MG63 (cell line): ENCODE data around the gene PROB1. TPM values are rescaled to one million over a fixed set of nuclear protein-coding genes. Genes with fewer than 3 reads are reported as not detected.
"Not testable (repeated sequence)": the region's sequence is repeated elsewhere in the genome, so short reads cannot be mapped to it uniquely, and the experiment has no call there.

Experiments
- DNase-seq: peaks from one replicate; pipeline ENCODE4 v3.0.0-alpha.2; 2020
- H3K27me3 ChIP-seq: fragments of 250-450 bp; sonication (Bioruptor Pico); 2 replicates; pipeline ENCODE4 v1.5.1; 2020; ENCODE audit warnings: mild to moderate bottlenecking, moderate library complexity
- H3K36me3 ChIP-seq: fragments of 250-450 bp; sonication (Bioruptor Pico); 2 replicates; pipeline ENCODE4 v1.5.1; 2020; ENCODE audit warnings: mild to moderate bottlenecking, moderate library complexity
- H3K4me3 ChIP-seq: fragments of 250-450 bp; sonication (Bioruptor Pico); 2 replicates; pipeline ENCODE4 v1.5.1; 2020; ENCODE audit warnings: mild to moderate bottlenecking, moderate library complexity
- H3K9me3 ChIP-seq: fragments of 250-450 bp; sonication (Bioruptor Pico); 2 replicates; pipeline ENCODE4 v1.5.1; 2020; ENCODE audit warnings: mild to moderate bottlenecking, moderate library complexity
- total RNA-seq: library from RNA; depleted of rRNA; stranded (reverse); fragments of >200 nt; shearing (Covaris generic); gene quantifications from 2 replicates; pipeline ENCODE4 v1.2.3, GENCODE V29; 2014; ENCODE audit warnings: low replicate concordance; rRNA removed

The PROB1 gene
- total RNA-seq = 0.13 TPM in 1 of 2 replicates, not detected in the other

DNA sequence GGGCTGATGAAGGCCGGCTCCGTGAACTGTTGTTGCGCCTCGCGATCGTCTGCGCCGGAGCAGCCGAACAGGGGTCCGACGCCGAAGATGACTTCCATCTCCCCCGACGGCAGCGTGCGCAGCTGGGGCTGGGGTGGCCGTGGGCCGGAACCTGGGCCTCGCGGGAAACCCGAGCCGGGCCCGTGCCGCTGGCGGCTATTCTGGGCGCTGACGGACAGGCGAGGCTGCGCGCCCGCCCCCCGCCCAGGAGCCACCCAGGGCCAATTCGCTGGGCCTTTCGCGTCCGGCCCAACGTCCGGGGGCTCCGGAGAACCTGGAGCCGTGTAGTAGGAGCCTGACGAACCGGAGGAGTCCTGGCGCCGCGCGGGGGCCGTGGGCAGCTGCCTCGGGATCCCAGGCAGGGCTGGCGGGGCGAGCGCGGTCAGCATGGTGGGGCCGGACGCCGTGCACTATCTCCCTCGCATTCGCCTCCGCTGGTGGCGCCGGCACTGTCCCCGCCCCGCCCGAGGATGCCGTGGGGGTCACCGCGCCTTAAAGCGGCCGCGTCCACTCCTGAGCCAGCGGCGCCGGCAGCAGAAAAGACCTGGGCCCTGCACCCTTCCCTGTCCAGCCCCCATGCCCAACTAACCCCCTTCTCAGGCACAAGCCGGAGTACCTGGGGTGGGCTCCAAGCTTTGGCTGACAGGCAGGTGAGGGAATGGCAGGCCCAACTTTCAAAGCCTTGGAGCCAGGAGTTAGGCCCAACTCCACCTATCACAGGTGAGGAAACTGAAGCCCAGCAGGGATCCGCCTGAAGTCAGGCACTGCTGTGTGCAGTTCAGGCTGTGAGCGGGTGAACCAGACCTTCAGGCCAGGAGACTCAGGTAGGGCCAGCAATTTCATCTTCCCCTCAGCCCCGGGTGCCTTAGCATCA lies at the start of gene PROB1:
Gene PROB1, minus strand, starts transcription at position 451 of the 913 bp plus-strand sequence. Its CDS starts 23 bp downstream, at position 428.
- H3K27me3 ChIP-seq = no peaks in the 10 kb centered on the region
- H3K4me3 ChIP-seq = no peak within 1 kb of the TSS
- H3K36me3 ChIP-seq = no peaks in the 10 kb centered on the region
- no peaks in the 10 kb centered on the region for H3K9me3 ChIP-seq
- no peak for DNase-seq

DNA sequence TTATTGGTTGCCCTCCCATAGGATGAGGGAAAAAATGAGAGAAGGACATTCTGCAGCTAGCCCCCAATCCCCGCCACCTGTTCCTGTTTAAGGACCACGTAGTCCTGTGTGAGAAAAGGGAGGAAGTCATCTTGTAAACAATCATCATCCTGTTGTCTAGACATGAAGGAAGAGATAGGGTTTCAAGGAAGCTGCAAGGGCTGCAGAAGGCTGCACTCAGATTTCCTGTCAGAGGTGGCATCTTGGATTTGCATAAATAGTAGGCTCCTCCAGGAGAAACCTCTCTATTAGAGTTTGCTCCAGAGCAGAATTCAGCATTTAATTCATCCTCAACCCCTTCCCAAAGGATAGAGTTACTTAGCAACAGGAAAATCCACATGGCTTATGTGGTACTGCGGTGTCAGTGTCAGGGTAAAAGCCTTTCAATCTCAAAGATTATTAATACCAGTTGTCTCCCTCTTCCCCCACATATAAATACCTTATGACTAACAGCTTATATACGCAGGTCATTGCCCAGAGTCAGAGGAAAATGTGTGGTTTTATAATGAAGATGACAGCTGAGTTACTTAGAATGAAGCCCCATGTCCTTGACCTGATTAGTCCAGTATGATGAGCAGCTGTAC lies 49.0 kb upstream of the PROB1 start:
- Histone ChIP-seq H3K4me3 (no peak overlapping the region), H3K27me3 (no peaks in the 10 kb centered on the region), H3K36me3 (no peaks in the 10 kb centered on the region), H3K9me3 (no peaks in the 10 kb centered on the region)
- no peak for DNase-seq

DNA sequence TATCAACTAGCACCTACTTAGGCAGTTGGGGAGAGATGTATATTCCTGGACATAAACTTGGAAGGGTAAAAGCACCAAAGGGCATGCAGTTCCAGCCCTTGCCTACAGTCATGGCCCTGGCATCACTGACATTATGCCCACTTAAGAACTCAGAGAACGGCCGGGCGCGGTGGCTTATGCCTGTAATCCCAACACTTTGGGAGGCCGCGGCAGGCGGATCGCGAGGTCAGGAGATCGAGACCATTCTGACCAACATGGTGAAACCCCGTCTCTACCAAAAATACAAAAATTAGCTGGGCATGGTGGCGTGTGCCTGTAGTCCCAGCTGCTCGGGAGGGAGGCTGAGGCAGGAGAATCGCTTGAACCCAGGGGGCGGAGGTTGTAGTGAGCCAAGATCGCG lies 45.5 kb upstream of the PROB1 start:
- not testable (repeated sequence) for H3K27me3 ChIP-seq, H3K4me3 ChIP-seq, H3K36me3 ChIP-seq, DNase-seq, H3K9me3 ChIP-seq

GRCh38 chr5:139439013-139439903 lies 44.4 kb upstream of the PROB1 start, which contains the start of gene DNAJC18:
DNAJC18 (minus strand) TSS chr5:139439525; CDS start chr5:139439445, 80 bp downstream.
- no peaks in the 10 kb centered on the region for H3K36me3 ChIP-seq
- no peak within 1 kb of the TSS for H3K4me3 ChIP-seq
- H3K27me3 ChIP-seq = no peaks in the 10 kb centered on the region
- no peak for DNase-seq
- no peaks in the 10 kb centered on the region for H3K9me3 ChIP-seq

GRCh38 chr5:139438707-139439012 lies 43.8 kb upstream of the PROB1 start:
- DNase-seq = no peak
- no peaks in the 10 kb centered on the region for H3K9me3 ChIP-seq
- no peak overlapping the region for H3K4me3 ChIP-seq
- no peaks in the 10 kb centered on the region for H3K27me3 ChIP-seq
- H3K36me3 ChIP-seq = no peaks in the 10 kb centered on the region

- Histone ChIP-seq H3K9me3 (no peaks in the 10 kb centered on the region), H3K4me3 (no peak overlapping the region), H3K27me3 (no peaks in the 10 kb centered on the region), H3K36me3 (no peaks in the 10 kb centered on the region)
- DNase-seq = no peak
These were observed 40.8 kb upstream of the PROB1 start for GRCh38 chr5:139435676-139436075.

- no peak for DNase-seq
- H3K4me3 ChIP-seq = no peak overlapping the region
- H3K36me3 ChIP-seq = no peaks in the 10 kb centered on the region
- H3K27me3 ChIP-seq = no peaks in the 10 kb centered on the region
- H3K9me3 ChIP-seq = no peaks in the 10 kb centered on the region
These were observed 36.8 kb upstream of the PROB1 start for GRCh38 chr5:139431706-139432105.

DNA sequence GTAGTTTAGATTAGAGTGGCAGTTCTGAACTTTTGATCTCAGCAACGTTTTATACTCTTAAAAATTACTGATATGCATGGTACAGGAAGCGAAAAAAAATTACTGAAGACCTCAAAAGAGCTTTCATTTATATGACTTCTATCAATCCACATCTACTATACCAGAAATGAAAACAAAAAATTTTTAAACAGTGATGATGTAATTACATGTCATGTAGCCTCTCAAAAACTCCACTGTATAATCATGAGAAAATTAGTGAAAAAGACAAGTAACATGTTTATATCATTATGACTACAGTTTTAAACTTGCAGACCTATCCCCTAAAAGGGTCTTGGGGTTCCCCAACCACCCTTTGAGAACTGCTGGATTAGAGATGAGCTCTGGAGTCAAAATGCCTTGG lies 35.1 kb upstream of the PROB1 start:
- H3K4me3 ChIP-seq = no peak overlapping the region
- no peaks in the 10 kb centered on the region for H3K27me3 ChIP-seq
- no peak for DNase-seq
- no peaks in the 10 kb centered on the region for H3K36me3 ChIP-seq
- no peaks in the 10 kb centered on the region for H3K9me3 ChIP-seq

GRCh38 chr5:139426203-139426885 lies 31.4 kb upstream of the PROB1 start:
- peak; percentile 58 for DNase-seq
- H3K4me3 ChIP-seq = no peak overlapping the region

DNA sequence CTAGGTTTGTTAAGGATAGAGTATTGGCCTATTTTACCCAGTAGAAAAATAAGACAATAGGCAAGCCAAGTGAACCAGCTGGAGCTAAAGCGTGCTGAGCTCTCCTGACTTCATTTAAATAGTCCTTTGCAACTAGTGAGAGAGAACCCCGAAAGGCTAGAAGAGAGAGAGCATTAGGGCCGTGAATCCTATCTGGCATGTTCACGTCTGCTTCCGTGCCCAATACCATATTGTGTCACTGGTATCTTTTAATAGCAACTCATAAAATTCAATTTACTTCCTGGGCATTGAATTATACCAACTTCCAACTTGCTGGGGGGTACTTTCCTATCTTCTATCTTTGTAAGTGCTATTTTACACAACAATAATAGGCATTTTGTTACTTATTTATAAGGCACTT lies 30.6 kb upstream of the PROB1 start:
- DNase-seq = no peak
- H3K9me3 ChIP-seq = no peaks in the 10 kb centered on the region
- no peaks in the 10 kb centered on the region for H3K27me3 ChIP-seq
- H3K4me3 ChIP-seq = no peak overlapping the region
- H3K36me3 ChIP-seq = no peaks in the 10 kb centered on the region

More at GRCh38 chr5:139426203-139426885, 31.4 kb upstream of the PROB1 start:
- Histone ChIP-seq H3K9me3 (no peaks in the 10 kb centered on the region), H3K36me3 (no peaks in the 10 kb centered on the region), H3K27me3 (no peaks in the 10 kb centered on the region)

DNA sequence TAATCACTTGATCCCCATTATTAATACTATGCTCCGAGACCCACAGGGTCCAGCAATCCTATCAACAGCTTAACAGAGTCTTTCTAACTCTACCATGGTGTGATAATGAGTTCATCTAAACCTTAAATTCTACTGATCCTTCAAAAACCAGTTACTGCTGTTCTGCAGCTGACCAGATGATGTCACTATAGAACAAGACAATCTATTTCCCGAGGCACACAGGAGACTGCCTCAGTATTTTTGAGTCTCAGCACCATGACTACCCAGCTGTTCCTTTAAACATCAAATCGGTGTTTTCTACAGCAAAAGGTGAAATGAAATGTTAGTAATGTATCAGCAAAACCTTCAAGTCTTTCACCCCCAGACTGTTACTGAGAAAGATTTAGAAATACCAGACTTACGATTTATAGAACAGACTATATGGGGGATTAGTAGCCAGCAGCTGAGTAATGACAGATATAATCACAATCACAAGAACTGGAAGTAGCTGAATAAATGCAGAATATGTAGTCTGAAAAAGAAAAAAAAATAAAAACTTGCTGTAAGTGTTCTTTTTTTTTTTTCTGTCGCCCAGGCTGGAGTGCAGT lies 27.5 kb upstream of the PROB1 start:
- Histone ChIP-seq H3K4me3 (no peak overlapping the region), H3K27me3 (no peaks in the 10 kb centered on the region), H3K36me3 (no peaks in the 10 kb centered on the region), H3K9me3 (no peaks in the 10 kb centered on the region)
- DNase-seq = no peak

- Histone ChIP-seq H3K9me3 (no peaks in the 10 kb centered on the region), H3K27me3 (no peaks in the 10 kb centered on the region), H3K4me3 (no peak overlapping the region), H3K36me3 (no peaks in the 10 kb centered on the region)
- no peak for DNase-seq
These were observed 24.6 kb upstream of the PROB1 start for GRCh38 chr5:139419226-139420192.

- no peaks in the 10 kb centered on the region for H3K36me3 ChIP-seq
- no peaks in the 10 kb centered on the region for H3K9me3 ChIP-seq
- H3K4me3 ChIP-seq = no peak overlapping the region
- H3K27me3 ChIP-seq = no peaks in the 10 kb centered on the region
- no peak for DNase-seq
These were observed 23.9 kb upstream of the PROB1 start for GRCh38 chr5:139418793-139419192.

- no peaks in the 10 kb centered on the region for H3K9me3 ChIP-seq
- no peaks in the 10 kb centered on the region for H3K36me3 ChIP-seq
- no peaks in the 10 kb centered on the region for H3K27me3 ChIP-seq
- no peak overlapping the region for H3K4me3 ChIP-seq
- peak; percentile 29 for DNase-seq
These were observed 22.3 kb upstream of the PROB1 start for GRCh38 chr5:139417214-139417613.

DNA sequence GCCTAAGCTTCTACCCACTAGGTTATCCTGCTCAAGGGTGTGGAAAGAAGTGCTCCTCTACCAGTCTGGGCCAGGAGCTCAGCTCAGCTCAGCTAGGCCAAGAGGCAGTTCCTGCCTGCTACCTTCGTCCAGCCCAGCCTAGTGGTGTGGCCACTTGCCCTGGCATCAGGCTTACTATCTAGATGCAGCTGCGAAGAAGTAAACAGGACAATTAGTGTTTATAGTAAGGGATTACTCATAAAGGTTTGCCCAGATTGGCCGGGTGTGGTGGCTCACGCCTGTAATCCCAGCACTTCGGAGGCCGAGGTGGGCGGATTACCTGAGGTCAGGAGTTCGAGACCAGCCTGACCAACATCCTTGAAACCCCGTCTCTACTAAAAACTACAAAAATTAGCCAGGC lies 21.7 kb upstream of the PROB1 start:
- no peaks in the 10 kb centered on the region; the same call in 1 of the 2 replicates for H3K27me3 ChIP-seq
- H3K36me3 ChIP-seq = no peaks in the 10 kb centered on the region
- H3K4me3 ChIP-seq = no peak overlapping the region
- peak; percentile 93 for DNase-seq
- no peaks in the 10 kb centered on the region for H3K9me3 ChIP-seq
